ENCODE measurements around the gene OR10H1.
"Not testable (repeated sequence)": the region's sequence is repeated elsewhere in the genome, so short reads cannot be mapped to it uniquely, and the experiment has no call there.

OR10H1 gene

GRCh38 chr19:15788594-15789270, 26.7 kb downstream of the OR10H1 start (continued):
- no peak for TF ChIP-seq TSHZ1 (tag by site-specific recombination; IDR thresholded peaks at IDR 0.05; ENCODE audit: borderline replicate concordance)
- TF ChIP-seq ZNF610 (tag by site-specific recombination; IDR thresholded peaks at IDR 0.05; ENCODE audit: borderline replicate concordance): no peak

DNA sequence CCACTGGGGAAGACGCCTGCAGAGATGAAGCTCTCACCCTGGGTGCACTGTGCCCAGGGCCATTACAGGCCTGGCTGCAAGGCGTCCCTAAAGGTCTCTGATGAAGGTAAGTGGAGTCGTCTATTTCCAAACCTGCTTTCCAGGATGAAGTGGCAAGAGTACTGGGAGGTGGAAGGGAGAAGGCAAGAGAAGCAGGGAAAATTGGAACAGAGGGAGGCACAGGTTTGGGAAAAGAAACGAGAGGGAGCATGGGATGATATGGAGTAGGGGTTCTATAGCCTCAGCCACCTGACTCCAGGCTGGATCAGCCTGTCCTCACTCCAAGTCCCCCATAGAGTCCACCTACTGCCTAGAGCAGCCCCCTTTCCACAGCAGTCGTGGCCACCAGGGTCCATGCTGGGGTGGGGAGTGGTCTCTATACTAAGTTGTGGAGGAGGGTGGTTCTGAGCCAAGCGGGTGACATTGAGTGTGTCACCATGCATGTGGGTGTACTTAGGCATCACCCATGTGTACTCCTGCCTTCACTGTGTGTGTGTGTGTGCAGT, 27.8 kb downstream of the OR10H1 start, which contains the start of gene OR10H5:
Gene OR10H5, plus strand, starts transcription at position 51 of the 545 bp plus-strand sequence. CDS start 6,388 bp downstream, outside the sequence.
- no peaks in the 10 kb centered on the region for H3K36me3 ChIP-seq (ENCODE audit: control insufficient read depth in 2 of 2, insufficient read depth in 1 of 2, low read length in 2 of 2)
- H3K4me1 ChIP-seq (ENCODE audit: control insufficient read depth, insufficient read depth, low read length): no peaks in the 10 kb centered on the region
- H3K9me3 ChIP-seq (ENCODE audit: control insufficient read depth, insufficient read depth, low read depth, low read length): no peaks in the 10 kb centered on the region
- CTCF ChIA-PET: no interaction called here
- no peak for TF ChIP-seq ZNF155 (tag by site-specific recombination; IDR thresholded peaks at IDR 0.05)
- TF ChIP-seq ZBTB6 (tag by site-specific recombination; IDR thresholded peaks at IDR 0.05): no peak
- no peak for TF ChIP-seq ZNF398 (tag by site-specific recombination; IDR thresholded peaks at IDR 0.05)
- no peak for TF ChIP-seq KLF8 (tag by site-specific recombination; IDR thresholded peaks at IDR 0.05)
- no peak for TF ChIP-seq BCL11B (tag by site-specific recombination; IDR thresholded peaks at IDR 0.05; ENCODE audit: low read depth)
- TF ChIP-seq ZSCAN16 (tag by site-specific recombination; IDR thresholded peaks at IDR 0.05): no peak
- TF ChIP-seq ZNF311 (tag by site-specific recombination; IDR thresholded peaks at IDR 0.05; ENCODE audit: borderline replicate concordance): no peak
- TF ChIP-seq ZFP37 (tag by site-specific recombination; IDR thresholded peaks at IDR 0.05): no peak
- no peak for TF ChIP-seq ZNF24 (tag by site-specific recombination; IDR thresholded peaks at IDR 0.05)
- TF ChIP-seq ZNF266 (tag by site-specific recombination; IDR thresholded peaks at IDR 0.05; ENCODE audit: low read depth): no peak
- TF ChIP-seq ZNF571 (tag by site-specific recombination; IDR thresholded peaks at IDR 0.05): no peak
- TF ChIP-seq ZBTB21 (tag by site-specific recombination; IDR thresholded peaks at IDR 0.05): no peak
- no peak for TF ChIP-seq ZNF248 (tag by site-specific recombination; IDR thresholded peaks at IDR 0.05)
- no peak for TF ChIP-seq ZNF560 (tag by site-specific recombination; IDR thresholded peaks at IDR 0.05; ENCODE audit: borderline replicate concordance)
- no peak within 1 kb of the TSS for H3K27ac ChIP-seq (ENCODE audit: extremely low read depth, low read depth, low read length)
- no peak within 1 kb of the TSS for H3K4me3 ChIP-seq (ENCODE audit: low read depth, low read length)
- POLR2A ChIA-PET: no interaction called here

GRCh38 chr19:15782896-15783295, 32.6 kb downstream of the OR10H1 start:
- H3K27ac ChIP-seq (ENCODE audit: extremely low read depth, low read depth, low read length); H3K36me3 ChIP-seq (ENCODE audit: control insufficient read depth in 2 of 2, insufficient read depth in 1 of 2, low read length in 2 of 2); H3K4me3 ChIP-seq (ENCODE audit: low read depth, low read length); CTCF ChIA-PET; POLR2A ChIA-PET; H3K4me1 ChIP-seq (ENCODE audit: control insufficient read depth, insufficient read depth, low read length); H3K9me3 ChIP-seq (ENCODE audit: control insufficient read depth, insufficient read depth, low read depth, low read length): not testable (repeated sequence)
